ENCODE measurements around the gene SLC6A11. TPM values are rescaled to one million over a fixed set of nuclear protein-coding genes. Genes with fewer than 3 reads are reported as not detected.

SLC6A11 gene
- total RNA-seq, 1 experiment from 2014 or later, result not detected

GRCh38 chr3:10889206-10889960 lies 73.4 kb downstream of the SLC6A11 start:
- Histone ChIP-seq H3K9me3 (ENCODE audit: low read depth, low read length, poor library complexity, severe bottlenecking) (peaks cover 6% of the 10 kb centered on the region), H3K4me3 (ENCODE audit: low read depth, low read length, poor library complexity, severe bottlenecking) (no peak overlapping the region), H3K27me3 (replicated peaks; ENCODE audit: insufficient read depth, low read depth, low read length, poor library complexity) (peaks cover 6% of the 10 kb centered on the region), H3K27ac (ENCODE audit: low read depth, low read length, poor library complexity, severe bottlenecking) (no peak overlapping the region), H3K4me1 (ENCODE audit: insufficient read depth, low read length, poor library complexity, severe bottlenecking) (no peaks in the 10 kb centered on the region), H3K36me3 (ENCODE audit: insufficient read depth, low read length, poor library complexity, severe bottlenecking) (no peaks in the 10 kb centered on the region)
- intact Hi-C loops (cut with micrococcal nuclease; ENCODE audit: unreplicated experiment), result no loop called here
- CTCF ChIA-PET, result no interaction called here
- no TSS peak for BruUV-seq (replicated peaks)
- POLR2A ChIA-PET (ENCODE audit: low non-redundant PET), result no interaction called here
- DNase-seq (ENCODE audit: low spot score), result no peak
- TF ChIP-seq, protein P1, sequence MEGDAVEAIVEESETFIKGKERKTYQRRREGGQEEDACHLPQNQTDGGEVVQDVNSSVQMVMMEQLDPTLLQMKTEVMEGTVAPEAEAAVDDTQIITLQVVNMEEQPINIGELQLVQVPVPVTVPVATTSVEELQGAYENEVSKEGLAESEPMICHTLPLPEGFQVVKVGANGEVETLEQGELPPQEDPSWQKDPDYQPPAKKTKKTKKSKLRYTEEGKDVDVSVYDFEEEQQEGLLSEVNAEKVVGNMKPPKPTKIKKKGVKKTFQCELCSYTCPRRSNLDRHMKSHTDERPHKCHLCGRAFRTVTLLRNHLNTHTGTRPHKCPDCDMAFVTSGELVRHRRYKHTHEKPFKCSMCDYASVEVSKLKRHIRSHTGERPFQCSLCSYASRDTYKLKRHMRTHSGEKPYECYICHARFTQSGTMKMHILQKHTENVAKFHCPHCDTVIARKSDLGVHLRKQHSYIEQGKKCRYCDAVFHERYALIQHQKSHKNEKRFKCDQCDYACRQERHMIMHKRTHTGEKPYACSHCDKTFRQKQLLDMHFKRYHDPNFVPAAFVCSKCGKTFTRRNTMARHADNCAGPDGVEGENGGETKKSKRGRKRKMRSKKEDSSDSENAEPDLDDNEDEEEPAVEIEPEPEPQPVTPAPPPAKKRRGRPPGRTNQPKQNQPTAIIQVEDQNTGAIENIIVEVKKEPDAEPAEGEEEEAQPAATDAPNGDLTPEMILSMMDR (conservative IDR thresholded peaks at IDR 0.05; ENCODE audit: low read depth, low read length), result no peak
- TF ChIP-seq EZH2 (IDR thresholded peaks at IDR 0.05; ENCODE audit: borderline replicate concordance, low read depth, low read length, poor library complexity, severe bottlenecking), result no peak

DNA sequence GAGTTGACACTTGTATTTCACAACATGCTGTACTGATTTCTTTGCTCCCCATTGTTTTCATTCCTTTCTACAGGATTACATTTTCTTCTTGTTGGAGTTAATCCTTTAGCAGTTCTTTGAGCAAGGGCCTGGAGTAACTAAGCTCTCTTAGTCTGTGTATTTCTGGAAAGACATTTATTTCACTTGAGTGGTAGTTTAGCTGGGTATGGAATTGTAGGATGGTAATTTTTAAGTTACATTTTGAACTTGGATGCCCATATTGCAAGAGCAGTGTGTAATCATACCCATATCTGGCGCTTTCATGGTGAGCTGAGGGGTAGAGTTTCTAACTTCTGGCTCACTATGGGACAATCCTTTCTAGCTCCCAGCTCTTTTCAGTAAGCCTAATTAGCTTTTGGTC lies 74.6 kb downstream of the SLC6A11 start:
- peaks cover 6% of the 10 kb centered on the region for H3K9me3 ChIP-seq (ENCODE audit: low read depth, low read length, poor library complexity, severe bottlenecking)
- ChIA-PET CTCF (no interaction called here), POLR2A (ENCODE audit: low non-redundant PET) (no interaction called here)
- intact Hi-C loops (cut with micrococcal nuclease; ENCODE audit: unreplicated experiment), result no loop called here
- H3K4me1 ChIP-seq (ENCODE audit: insufficient read depth, low read length, poor library complexity, severe bottlenecking), result no peaks in the 10 kb centered on the region
- TF ChIP-seq, protein P1 (conservative IDR thresholded peaks at IDR 0.05; ENCODE audit: low read depth, low read length), result no peak
- no peak for TF ChIP-seq EZH2 (IDR thresholded peaks at IDR 0.05; ENCODE audit: borderline replicate concordance, low read depth, low read length, poor library complexity, severe bottlenecking)
- H3K4me3 ChIP-seq (ENCODE audit: low read depth, low read length, poor library complexity, severe bottlenecking), result no peak overlapping the region
- no peak overlapping the region for H3K27ac ChIP-seq (ENCODE audit: low read depth, low read length, poor library complexity, severe bottlenecking)
- DNase-seq (ENCODE audit: low spot score), result no peak
- H3K27me3 ChIP-seq (replicated peaks; ENCODE audit: insufficient read depth, low read depth, low read length, poor library complexity), result no peaks in the 10 kb centered on the region
- no TSS peak for BruUV-seq (replicated peaks)
- H3K36me3 ChIP-seq (ENCODE audit: insufficient read depth, low read length, poor library complexity, severe bottlenecking), result no peaks in the 10 kb centered on the region

DNA sequence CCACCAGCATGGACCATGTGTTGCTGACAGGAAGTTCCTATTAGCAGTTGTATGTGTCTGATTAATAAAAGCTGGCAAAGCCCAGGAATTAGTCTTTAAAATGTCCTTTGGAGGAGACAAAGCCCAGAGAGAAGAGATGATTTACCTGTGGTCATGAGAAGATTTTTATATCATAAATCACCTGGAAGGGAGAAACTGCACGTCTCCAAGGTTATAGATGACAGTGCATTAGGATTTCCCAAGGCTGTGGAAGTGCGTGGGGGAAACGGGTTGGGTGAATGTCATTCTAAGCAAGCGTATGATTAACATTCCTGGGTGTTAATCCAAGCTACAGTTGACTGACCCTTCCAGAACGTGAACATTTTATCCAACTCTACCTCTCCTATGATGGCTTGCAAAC lies 76.6 kb downstream of the SLC6A11 start:
- H3K9me3 ChIP-seq (ENCODE audit: low read depth, low read length, poor library complexity, severe bottlenecking), result peaks cover 6% of the 10 kb centered on the region
- no peak overlapping the region for H3K4me3 ChIP-seq (ENCODE audit: low read depth, low read length, poor library complexity, severe bottlenecking)
- TF ChIP-seq EZH2 (IDR thresholded peaks at IDR 0.05; ENCODE audit: borderline replicate concordance, low read depth, low read length, poor library complexity, severe bottlenecking), result no peak
- intact Hi-C loops (cut with micrococcal nuclease; ENCODE audit: unreplicated experiment), result no loop called here
- DNase-seq (ENCODE audit: low spot score), result no peak
- no peaks in the 10 kb centered on the region for H3K4me1 ChIP-seq (ENCODE audit: insufficient read depth, low read length, poor library complexity, severe bottlenecking)
- no TSS peak for BruUV-seq (replicated peaks)
- ChIA-PET CTCF (no interaction called here), POLR2A (ENCODE audit: low non-redundant PET) (no interaction called here)
- no peaks in the 10 kb centered on the region for H3K36me3 ChIP-seq (ENCODE audit: insufficient read depth, low read length, poor library complexity, severe bottlenecking)
- no peak overlapping the region for H3K27ac ChIP-seq (ENCODE audit: low read depth, low read length, poor library complexity, severe bottlenecking)
- no peaks in the 10 kb centered on the region for H3K27me3 ChIP-seq (replicated peaks; ENCODE audit: insufficient read depth, low read depth, low read length, poor library complexity)
